Psoas muscle (tissue), 8 donors: ENCODE data around the gene MIPEP. TPM values are rescaled to one million over a fixed set of nuclear protein-coding genes. Genes with fewer than 3 reads are reported as not detected.

Experiments used
- ATAC-seq, 4 donors: fragments of 200-7000 bp; cut with Tn5 transposase; one replicate each; pipeline ENCODE4 v1.9.1; 2020; ENCODE audit warnings: moderate library complexity in 3 of 4, mild to moderate bottlenecking in 2 of 4
- DNase-seq, 2 donors: peaks; one replicate each; pipeline ENCODE4 v3.0.0-alpha.2; 2020
- H3K27ac ChIP-seq: fragments of 200-600 bp; one replicate; pipeline ENCODE4 v1.8.0; 2022
- H3K27me3 ChIP-seq, 3 donors: fragments of 200-600 bp in 1 of 3; one replicate each; pipeline versions ENCODE4 v1.6.1 to v1.8.0; 2013 to 2022; ENCODE audit warnings: low read length in 2 of 3, mild to moderate bottlenecking in 2 of 3, moderate library complexity in 1 of 3; ENCODE audit not compliant: insufficient read depth in 3 of 3
- H3K36me3 ChIP-seq, 2 donors: fragments of 200-600 bp in 1 of 2; one replicate each; pipeline versions ENCODE4 v1.6.1 to v1.8.0; 2013 to 2022; ENCODE audit warnings: low read depth in 1 of 2, mild to moderate bottlenecking in 1 of 2, moderate library complexity in 1 of 2; ENCODE audit not compliant: insufficient read depth in 1 of 2
- H3K4me1 ChIP-seq: fragments of 200-600 bp; one replicate; pipeline ENCODE4 v1.8.0; 2022
- H3K4me3 ChIP-seq: fragments of 200-600 bp; one replicate; pipeline ENCODE4 v1.8.0; 2022; ENCODE audit warnings: mild to moderate bottlenecking
- H3K9me3 ChIP-seq: fragments of 200-600 bp; one replicate; pipeline ENCODE4 v1.8.0; 2022
- WGBS, 3 donors: extraction: QIAGEN DNeasy Blood & Tissue Kit; methylation state at CpG; one replicate each; pipeline versions ENCODE4 v1.1.6 to v1.1.7; 2013; 5-methylcytosine and 5-hydroxymethylcytosine counted together
- intact Hi-C, 2 donors: fragments of 100-400 bp; cut with DNase I; formaldehyde crosslinking; loops; one replicate each; pipeline versions ENCODE4 v1.11.0 to v1.14.2; 2022
- polyA plus RNA-seq, 3 donors: library from polyadenylated mRNA; stranded (reverse); fragments of 200-250 nt; gene quantifications; one replicate each; pipeline ENCODE4 v1.2.3, GENCODE V29; 2013
- total RNA-seq, 4 donors: library from RNA; stranded (reverse); fragmentation: NEBNext Ultra II Directional in 2 of 4; extraction: Animal tissue kit (Norgen Biotek cat#: 25700) in 2 of 4; gene quantifications; one replicate each; pipeline versions ENCODE4 v1.2.1 to v1.2.4, GENCODE V29; 2021 to 2023
- TF ChIP-seq, protein P1 (sequence below): fragments of 200-600 bp; IDR thresholded peaks from one replicate; pipeline ENCODE4 v1.8.0; 2022; ENCODE audit warnings: antibody characterized with exemption
- donor health status: healthy with polysubstance abuse.
- donor health status: DM: no; HTN: no; CAD: no; lungs with moderate emphysema.
- donor health status: Bipolar disorder and iron deficiency.
- donor health status: healthy.
- donor health status: DM: yes; HTN: yes; CAD: no.
- donor health status: DM: no; HTN: no; CAD: no.
- donor health status: DM: no; HTN: no; CAD: no.
- donor health status: DM: yes; HTN: yes; CAD: no.

MIPEP gene
- total and polyA plus RNA-seq, 7 donors = 13.3 to 28.2 (median 17.0) TPM

GRCh38 chr13:23868521-23868920, 20.7 kb downstream of the MIPEP start:
- peaks cover 7% of the 10 kb centered on the region for H3K4me1 ChIP-seq
- 79 to 93% (median 86%) methylated on average over 5 of the region's 5 CpGs for WGBS, 3 donors
- intact Hi-C loops = no loop called here
- H3K27me3 ChIP-seq = no peaks in the 10 kb centered on the region
- DNase-seq (no peak), ATAC-seq (no peak)
- H3K36me3 ChIP-seq = no peaks in the 10 kb centered on the region
- TF ChIP-seq, protein P1, sequence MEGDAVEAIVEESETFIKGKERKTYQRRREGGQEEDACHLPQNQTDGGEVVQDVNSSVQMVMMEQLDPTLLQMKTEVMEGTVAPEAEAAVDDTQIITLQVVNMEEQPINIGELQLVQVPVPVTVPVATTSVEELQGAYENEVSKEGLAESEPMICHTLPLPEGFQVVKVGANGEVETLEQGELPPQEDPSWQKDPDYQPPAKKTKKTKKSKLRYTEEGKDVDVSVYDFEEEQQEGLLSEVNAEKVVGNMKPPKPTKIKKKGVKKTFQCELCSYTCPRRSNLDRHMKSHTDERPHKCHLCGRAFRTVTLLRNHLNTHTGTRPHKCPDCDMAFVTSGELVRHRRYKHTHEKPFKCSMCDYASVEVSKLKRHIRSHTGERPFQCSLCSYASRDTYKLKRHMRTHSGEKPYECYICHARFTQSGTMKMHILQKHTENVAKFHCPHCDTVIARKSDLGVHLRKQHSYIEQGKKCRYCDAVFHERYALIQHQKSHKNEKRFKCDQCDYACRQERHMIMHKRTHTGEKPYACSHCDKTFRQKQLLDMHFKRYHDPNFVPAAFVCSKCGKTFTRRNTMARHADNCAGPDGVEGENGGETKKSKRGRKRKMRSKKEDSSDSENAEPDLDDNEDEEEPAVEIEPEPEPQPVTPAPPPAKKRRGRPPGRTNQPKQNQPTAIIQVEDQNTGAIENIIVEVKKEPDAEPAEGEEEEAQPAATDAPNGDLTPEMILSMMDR = no peak
- H3K4me3 ChIP-seq = no peak overlapping the region
- H3K27ac ChIP-seq = no peak overlapping the region
- H3K9me3 ChIP-seq = no peaks in the 10 kb centered on the region

DNA sequence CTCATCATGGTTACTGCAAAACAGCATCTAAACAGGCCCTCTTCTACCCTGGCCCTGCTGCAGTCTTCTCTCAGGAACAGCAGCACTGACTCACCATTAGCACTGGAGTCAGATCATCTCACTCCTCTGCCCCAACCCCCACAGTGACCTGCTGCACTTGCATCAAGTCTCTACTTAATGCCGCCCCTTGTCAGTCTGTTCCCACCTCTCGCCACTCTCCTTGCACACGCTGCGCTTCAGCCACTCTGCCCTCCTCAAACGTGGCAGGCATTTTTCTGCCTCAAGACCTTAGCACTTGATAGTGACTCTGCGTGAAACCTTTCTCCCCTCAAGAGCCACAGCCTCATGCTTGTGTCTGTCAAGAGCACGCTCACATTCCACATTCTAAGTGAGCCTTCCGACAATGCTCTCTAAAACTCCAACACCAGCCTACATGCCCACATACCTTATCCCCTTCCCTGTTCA, 22.1 kb downstream of the MIPEP start:
- Histone ChIP-seq H3K4me3 (no peak overlapping the region), H3K4me1 (peaks cover 7% of the 10 kb centered on the region), H3K36me3 (peaks cover 0 to under 1% of the 10 kb centered on the region in 2 donors), H3K27me3 (no peaks in the 10 kb centered on the region), H3K27ac (no peak overlapping the region), H3K9me3 (no peaks in the 10 kb centered on the region)
- TF ChIP-seq, protein P1 = no peak
- ATAC-seq (no peak), DNase-seq (no peak)
- 86 to 91% (median 89%) methylated on average over 8 of the region's 8 CpGs for WGBS, 3 donors
- intact Hi-C loops = no loop called here

DNA sequence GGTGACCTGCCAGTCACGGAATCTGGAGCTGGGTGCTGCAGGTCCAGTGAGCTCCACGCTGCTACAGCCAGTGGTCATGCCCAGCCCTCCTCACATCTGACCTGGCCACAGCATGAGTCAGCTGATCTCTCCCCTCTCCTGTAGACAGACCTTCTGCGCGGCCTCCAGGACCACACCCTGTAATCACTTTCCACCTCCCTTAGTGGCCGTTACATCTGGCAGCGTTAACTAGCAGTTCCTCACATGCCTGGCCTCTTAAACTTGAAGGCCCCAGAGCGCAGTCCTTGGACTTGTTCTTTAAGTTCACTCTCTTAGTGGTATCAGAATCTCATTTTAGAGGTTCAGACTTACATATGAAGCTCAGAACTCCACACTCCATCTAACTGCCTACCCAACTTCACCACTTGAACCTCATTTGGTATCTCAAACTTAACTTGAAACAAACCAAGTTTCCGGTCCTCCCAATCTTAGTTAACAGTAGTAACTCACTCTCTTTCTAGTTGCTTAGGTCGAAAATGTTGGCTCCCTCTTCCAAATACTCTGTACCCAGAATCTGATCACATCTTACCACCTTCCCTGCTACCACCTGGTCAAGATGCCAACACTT, 22.7 kb downstream of the MIPEP start:
- WGBS, 3 donors = 84 to 89% (median 89%) methylated on average over 9 of the region's 9 CpGs
- TF ChIP-seq, protein P1 = no peak
- Histone ChIP-seq H3K27ac (no peak overlapping the region), H3K4me1 (peaks cover 7% of the 10 kb centered on the region), H3K4me3 (no peak overlapping the region), H3K9me3 (no peaks in the 10 kb centered on the region), H3K27me3 (no peaks in the 10 kb centered on the region), H3K36me3 (peaks cover 0 to 6% of the 10 kb centered on the region in 2 donors)
- intact Hi-C loops = no loop called here
- no peak for ATAC-seq
- DNase-seq = no peak

DNA sequence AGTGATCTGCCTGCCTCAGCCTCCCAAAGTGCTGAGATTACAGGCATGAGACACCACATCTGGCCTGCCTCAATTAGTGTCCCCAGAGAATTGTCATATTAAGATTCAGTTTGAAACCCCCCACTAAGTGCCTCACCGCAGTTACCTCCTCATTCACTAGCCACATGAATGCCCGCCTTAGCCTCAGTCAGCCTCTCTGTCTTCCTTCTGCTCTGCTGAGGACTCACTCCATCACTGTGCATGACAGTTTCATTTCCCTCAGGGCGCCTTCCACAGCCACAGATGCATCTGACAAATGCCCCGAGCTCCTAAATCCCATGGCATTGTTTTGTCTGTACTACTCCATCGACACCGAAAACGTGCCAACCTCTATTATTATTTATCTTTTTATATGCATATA, 23.3 kb downstream of the MIPEP start:
- no peak for ATAC-seq
- Histone ChIP-seq H3K9me3 (no peaks in the 10 kb centered on the region), H3K4me3 (no peak overlapping the region), H3K36me3 (peaks cover 0 to 11% of the 10 kb centered on the region in 2 donors), H3K4me1 (peaks cover 6% of the 10 kb centered on the region), H3K27ac (no peak overlapping the region), H3K27me3 (no peaks in the 10 kb centered on the region)
- TF ChIP-seq, protein P1 = no peak
- intact Hi-C loops = no loop called here
- 91 to 94% (median 94%) methylated on average over 7 of the region's 7 CpGs for WGBS, 3 donors
- no peak for DNase-seq

DNA sequence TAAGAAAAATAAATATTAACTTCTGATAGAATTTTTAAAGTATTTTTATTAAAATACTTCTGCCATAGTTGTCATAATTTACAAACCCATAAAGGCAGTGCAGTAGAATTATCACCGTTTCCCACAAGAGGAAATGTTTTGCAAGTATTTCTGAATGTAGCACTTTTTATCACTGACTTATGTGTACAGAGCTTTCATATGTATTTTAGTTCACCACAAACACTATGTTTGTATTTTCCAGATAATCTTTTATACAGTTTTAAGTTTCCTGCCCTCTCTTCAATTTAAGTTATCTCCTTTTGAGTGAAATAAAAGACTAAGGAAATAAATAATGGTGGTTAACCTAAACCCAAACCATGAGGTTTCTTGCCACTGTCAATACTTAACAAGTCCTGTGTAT, 24.2 kb downstream of the MIPEP start:
- WGBS, 3 donors = 73 to 82% (median 82%) methylated on average over 1 of the region's 1 CpG
- intact Hi-C loops = no loop called here
- H3K9me3 ChIP-seq = no peaks in the 10 kb centered on the region
- H3K4me1 ChIP-seq = no peaks in the 10 kb centered on the region
- H3K27me3 ChIP-seq = no peaks in the 10 kb centered on the region
- ATAC-seq (no peak), DNase-seq (no peak)
- TF ChIP-seq, protein P1 = no peak
- H3K4me3 ChIP-seq = no peak overlapping the region
- peaks cover 2 to 11% of the 10 kb centered on the region in 2 donors for H3K36me3 ChIP-seq
- no peak overlapping the region for H3K27ac ChIP-seq
